ENCODE results near the gene SAA4. TPM values are rescaled to one million over a fixed set of nuclear protein-coding genes. Genes with fewer than 3 reads are reported as not detected.

SAA4 gene
- total and polyA plus RNA-seq, 5 donors from 2014 or later: not detected

DNA sequence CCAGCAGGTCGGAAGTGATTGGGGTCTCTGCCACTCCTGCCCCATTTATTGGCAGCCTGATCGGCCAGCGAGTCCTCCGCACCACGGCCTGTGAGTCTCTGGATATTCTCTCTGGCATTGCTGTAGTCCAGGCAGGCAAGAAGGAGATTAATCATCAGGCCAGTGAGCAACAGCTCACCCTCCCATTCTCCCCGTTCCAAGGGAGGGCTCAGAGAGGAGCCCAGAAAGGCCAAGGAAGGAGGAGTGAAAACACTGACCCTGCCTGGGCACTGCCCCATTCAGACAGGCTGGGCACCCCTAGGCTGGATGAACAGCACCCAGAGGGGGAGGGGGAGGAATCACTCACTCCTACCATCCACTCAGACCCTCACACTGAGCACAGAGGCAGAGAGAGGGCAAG is 8.8 kb upstream of the SAA4 start:
- Histone ChIP-seq H3K36me3 (ENCODE audit: control insufficient read depth, insufficient read depth, low read length) (no peaks in the 10 kb centered on the region), H3K27ac (ENCODE audit: insufficient read depth, low read length, poor library complexity, severe bottlenecking) (no peak overlapping the region), H3K27me3 (ENCODE audit: control insufficient read depth, insufficient read depth, low read length) (peaks cover 9% of the 10 kb centered on the region), H3K4me3 (ENCODE audit: low read depth, low read length) (no peak overlapping the region), H3K9me3 (ENCODE audit: control insufficient read depth in 2 of 2, low read length in 2 of 2) (no peaks in the 10 kb centered on the region), H3K4me1 (ENCODE audit: control insufficient read depth, insufficient read depth, low read length, poor library complexity, severe bottlenecking) (peaks cover 8% of the 10 kb centered on the region)
- Mint-ChIP-seq H3K4me3 (peak overlapping the region in 2 of 4 donors; percentile 21 to 35), H3K36me3 (no peaks in the 10 kb centered on the region), H3K27me3 (peaks cover 23% of the 10 kb centered on the region), H3K27ac (no peak overlapping the region), H3K9me3 (peaks cover 0 to 7% (median 2%) of the 10 kb centered on the region in 7 donors), H3K4me1 (peaks cover 11 to 21% (median 15%) of the 10 kb centered on the region in 4 donors)
- no peak for ATAC-seq (ENCODE audit: low read depth in 2 of 2)
- no peak for DNase-seq

DNA sequence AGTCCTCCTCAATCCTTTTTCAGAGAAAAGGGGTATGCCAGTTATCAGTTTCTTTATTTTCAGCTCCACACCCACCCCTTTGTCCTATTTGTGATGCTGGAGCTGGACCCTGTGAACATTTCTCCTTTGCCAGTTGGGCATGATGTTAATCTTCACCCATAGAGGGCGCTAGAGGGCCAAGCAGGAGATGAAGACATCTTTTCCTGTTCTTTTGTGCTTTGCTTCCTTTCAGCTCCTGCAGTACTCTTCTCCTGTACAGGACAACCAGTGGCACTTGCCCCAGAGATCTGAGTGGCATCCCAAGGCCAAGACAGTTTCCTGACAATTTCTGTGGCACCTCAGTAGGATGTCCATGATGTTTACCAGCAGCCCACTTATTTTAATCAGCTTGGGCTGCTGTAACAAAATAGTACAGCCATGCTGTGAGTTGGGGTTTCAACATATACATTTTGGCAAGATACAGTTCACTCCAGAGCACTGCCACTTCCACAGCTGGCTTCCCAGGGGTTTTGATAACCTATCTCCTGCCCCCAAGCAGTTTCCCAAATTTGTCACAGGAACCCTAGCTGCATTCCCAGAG is 7.3 kb upstream of the SAA4 start:
- peak; percentile 47 to 85 (median 75) for DNase-seq
- Mint-ChIP-seq H3K4me3 (peak overlapping the region in 2 of 4 donors; percentile 62 to 75), H3K27me3 (peaks cover 38% of the 10 kb centered on the region), H3K27ac (peak overlapping the region in 2 of 3 donors; percentile 20 to 60), H3K9me3 (peaks cover 0 to 7% (median 2%) of the 10 kb centered on the region in 7 donors), H3K4me1 (peaks cover 11 to 21% (median 15%) of the 10 kb centered on the region in 4 donors), H3K36me3 (peaks cover 4% of the 10 kb centered on the region)
- Histone ChIP-seq H3K36me3 (ENCODE audit: control insufficient read depth, insufficient read depth, low read length) (no peaks in the 10 kb centered on the region), H3K4me1 (ENCODE audit: control insufficient read depth, insufficient read depth, low read length, poor library complexity, severe bottlenecking) (peaks cover 8% of the 10 kb centered on the region), H3K9me3 (ENCODE audit: control insufficient read depth in 2 of 2, low read length in 2 of 2) (no peaks in the 10 kb centered on the region), H3K4me3 (ENCODE audit: low read depth, low read length) (no peak overlapping the region), H3K27me3 (ENCODE audit: control insufficient read depth, insufficient read depth, low read length) (peaks cover 23% of the 10 kb centered on the region), H3K27ac (ENCODE audit: insufficient read depth, low read length, poor library complexity, severe bottlenecking) (no peak overlapping the region)
- ATAC-seq (ENCODE audit: low read depth in 2 of 2): peak; percentile 40 to 44

GRCh38 chr11:18239655-18240054 is 3.1 kb upstream of the SAA4 start:
- peaks cover 4% of the 10 kb centered on the region for H3K36me3 Mint-ChIP-seq
- peaks cover 4% of the 10 kb centered on the region for H3K4me1 ChIP-seq (ENCODE audit: control insufficient read depth, insufficient read depth, low read length, poor library complexity, severe bottlenecking)
- H3K9me3 Mint-ChIP-seq: peaks cover 0 to 7% (median 2%) of the 10 kb centered on the region in 7 donors
- ATAC-seq (ENCODE audit: low read depth in 2 of 2): no peak
- peaks cover 78% of the 10 kb centered on the region for H3K27me3 Mint-ChIP-seq
- H3K27ac Mint-ChIP-seq: no peak overlapping the region
- no peaks in the 10 kb centered on the region for H3K9me3 ChIP-seq (ENCODE audit: control insufficient read depth in 2 of 2, low read length in 2 of 2)
- DNase-seq: no peak
- no peak overlapping the region for H3K4me3 ChIP-seq (ENCODE audit: low read depth, low read length)
- H3K36me3 ChIP-seq (ENCODE audit: control insufficient read depth, insufficient read depth, low read length): no peaks in the 10 kb centered on the region
- peaks cover 27% of the 10 kb centered on the region for H3K27me3 ChIP-seq (ENCODE audit: control insufficient read depth, insufficient read depth, low read length)
- H3K27ac ChIP-seq (ENCODE audit: insufficient read depth, low read length, poor library complexity, severe bottlenecking): no peak overlapping the region
- H3K4me3 Mint-ChIP-seq: no peak overlapping the region
- H3K4me1 Mint-ChIP-seq: peaks cover 3 to 10% (median 6%) of the 10 kb centered on the region in 4 donors

GRCh38 chr11:18235394-18236334 is 938 bp downstream of the SAA4 start:
- Histone ChIP-seq H3K36me3 (ENCODE audit: control insufficient read depth, insufficient read depth, low read length) (no peaks in the 10 kb centered on the region), H3K9me3 (ENCODE audit: control insufficient read depth in 2 of 2, low read length in 2 of 2) (peaks cover 0 to 3% of the 10 kb centered on the region in 2 experiments), H3K4me3 (ENCODE audit: low read depth, low read length) (no peak overlapping the region), H3K27me3 (ENCODE audit: control insufficient read depth, insufficient read depth, low read length) (peaks cover 18% of the 10 kb centered on the region), H3K4me1 (ENCODE audit: control insufficient read depth, insufficient read depth, low read length, poor library complexity, severe bottlenecking) (no peaks in the 10 kb centered on the region), H3K27ac (ENCODE audit: insufficient read depth, low read length, poor library complexity, severe bottlenecking) (no peak overlapping the region)
- DNase-seq: no peak
- Mint-ChIP-seq H3K9me3 (peaks cover 0 to 4% (median 0%) of the 10 kb centered on the region in 7 donors), H3K4me1 (no peaks in the 10 kb centered on the region), H3K27me3 (peaks cover 62% of the 10 kb centered on the region), H3K27ac (no peak overlapping the region), H3K4me3 (no peak overlapping the region), H3K36me3 (peaks cover 4% of the 10 kb centered on the region)
- ATAC-seq (ENCODE audit: low read depth in 2 of 2): no peak

- H3K9me3 ChIP-seq (ENCODE audit: control insufficient read depth in 2 of 2, low read length in 2 of 2): peaks cover 0 to 3% of the 10 kb centered on the region in 2 experiments
- H3K4me3 ChIP-seq (ENCODE audit: low read depth, low read length): no peak overlapping the region
- Mint-ChIP-seq H3K4me3 (no peak overlapping the region), H3K9me3 (peaks cover 0 to 2% (median 0%) of the 10 kb centered on the region in 7 donors), H3K36me3 (no peaks in the 10 kb centered on the region), H3K4me1 (no peaks in the 10 kb centered on the region), H3K27me3 (peaks cover 45% of the 10 kb centered on the region), H3K27ac (no peak overlapping the region)
- no peak for ATAC-seq (ENCODE audit: low read depth in 2 of 2)
- no peaks in the 10 kb centered on the region for H3K4me1 ChIP-seq (ENCODE audit: control insufficient read depth, insufficient read depth, low read length, poor library complexity, severe bottlenecking)
- no peak for DNase-seq
- no peaks in the 10 kb centered on the region for H3K36me3 ChIP-seq (ENCODE audit: control insufficient read depth, insufficient read depth, low read length)
- H3K27me3 ChIP-seq (ENCODE audit: control insufficient read depth, insufficient read depth, low read length): peaks cover 5% of the 10 kb centered on the region
- H3K27ac ChIP-seq (ENCODE audit: insufficient read depth, low read length, poor library complexity, severe bottlenecking): no peak overlapping the region
These were observed 2.7 kb downstream of the SAA4 start for GRCh38 chr11:18233912-18234311.

DNA sequence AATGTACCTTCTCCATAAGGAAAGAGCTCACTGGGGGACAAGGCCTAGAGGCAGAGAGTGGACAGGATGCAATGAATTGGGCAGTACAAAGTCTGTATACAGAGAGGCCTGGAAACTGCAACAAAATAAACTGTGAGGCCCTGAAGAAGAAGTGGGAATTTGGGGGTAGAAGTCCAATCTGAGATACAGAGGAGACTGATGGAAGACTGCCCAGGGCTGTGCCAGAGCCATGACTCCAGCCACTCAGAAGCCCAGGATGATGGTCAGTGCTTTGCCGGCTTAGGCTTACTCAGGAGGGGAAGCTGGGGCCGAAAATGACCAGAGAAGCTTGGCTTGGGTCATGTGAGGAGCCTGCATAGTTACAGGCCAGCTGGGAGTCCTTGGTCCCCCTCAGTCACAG is 5.7 kb downstream of the SAA4 start:
- DNase-seq (no peak), ATAC-seq (ENCODE audit: low read depth in 2 of 2) (no peak)
- Mint-ChIP-seq H3K27ac (no peak overlapping the region), H3K9me3 (peaks cover 0 to 2% (median 0%) of the 10 kb centered on the region in 7 donors), H3K4me1 (no peaks in the 10 kb centered on the region), H3K27me3 (peaks cover 22% of the 10 kb centered on the region), H3K36me3 (no peaks in the 10 kb centered on the region), H3K4me3 (no peak overlapping the region)
- Histone ChIP-seq H3K36me3 (ENCODE audit: control insufficient read depth, insufficient read depth, low read length) (no peaks in the 10 kb centered on the region), H3K4me3 (ENCODE audit: low read depth, low read length) (no peak overlapping the region), H3K27me3 (ENCODE audit: control insufficient read depth, insufficient read depth, low read length) (peaks cover 2% of the 10 kb centered on the region), H3K9me3 (ENCODE audit: control insufficient read depth in 2 of 2, low read length in 2 of 2) (peaks cover 0 to 3% of the 10 kb centered on the region in 2 experiments), H3K27ac (ENCODE audit: insufficient read depth, low read length, poor library complexity, severe bottlenecking) (no peak overlapping the region), H3K4me1 (ENCODE audit: control insufficient read depth, insufficient read depth, low read length, poor library complexity, severe bottlenecking) (no peaks in the 10 kb centered on the region)

- no peak overlapping the region for H3K4me3 ChIP-seq (ENCODE audit: low read depth, low read length)
- no peaks in the 10 kb centered on the region for H3K36me3 ChIP-seq (ENCODE audit: control insufficient read depth, insufficient read depth, low read length)
- H3K27ac ChIP-seq (ENCODE audit: insufficient read depth, low read length, poor library complexity, severe bottlenecking): no peak overlapping the region
- Mint-ChIP-seq H3K9me3 (peaks cover 0 to 2% (median 0%) of the 10 kb centered on the region in 7 donors), H3K27me3 (peaks cover 12% of the 10 kb centered on the region), H3K27ac (no peak overlapping the region), H3K36me3 (no peaks in the 10 kb centered on the region), H3K4me3 (no peak overlapping the region), H3K4me1 (no peaks in the 10 kb centered on the region)
- DNase-seq (no peak), ATAC-seq (ENCODE audit: low read depth in 2 of 2) (no peak)
- H3K9me3 ChIP-seq (ENCODE audit: control insufficient read depth in 2 of 2, low read length in 2 of 2): peaks cover 0 to 3% of the 10 kb centered on the region in 2 experiments
- H3K27me3 ChIP-seq (ENCODE audit: control insufficient read depth, insufficient read depth, low read length): peaks cover 2% of the 10 kb centered on the region
- no peaks in the 10 kb centered on the region for H3K4me1 ChIP-seq (ENCODE audit: control insufficient read depth, insufficient read depth, low read length, poor library complexity, severe bottlenecking)
These were observed 7.1 kb downstream of the SAA4 start for GRCh38 chr11:18229501-18229900.

All from CD4-positive, CD25-positive, alpha-beta regulatory T cell (primary cell).